K562 (cell line): ENCODE data around the gene ZC3H12C. TPM values are rescaled to one million over a fixed set of nuclear protein-coding genes. Genes with fewer than 3 reads are reported as not detected.

Source experiments
- CREBBP ChIP-seq: IDR thresholded peaks from one replicate; pipeline ENCODE4 v1.6.1; 2012; ENCODE audit warnings: low read depth, mild to moderate bottlenecking, control low read depth, inconsistent platforms, low read length
- CREM ChIP-seq: IDR thresholded peaks from 2 replicates; pipeline ENCODE4 v1.6.1; 2014; ENCODE audit warnings: antibody characterized with exemption, low read depth
- HDAC6 ChIP-seq: IDR thresholded peaks from 2 replicates; pipeline ENCODE4 v1.6.1; 2012; ENCODE audit warnings: low read depth, mild to moderate bottlenecking, control low read depth, inconsistent platforms, low read length, moderate library complexity
- LEF1 ChIP-seq: fragments of 450-650 bp; IDR thresholded peaks from 2 replicates; pipeline ENCODE4 v1.6.1; 2016; ENCODE audit warnings: mild to moderate bottlenecking
- MEF2A ChIP-seq: IDR thresholded peaks from 2 replicates; pipeline ENCODE4 v1.6.1; 2011; ENCODE audit warnings: low read depth, mild to moderate bottlenecking, low read length, moderate library complexity; ENCODE audit not compliant: control insufficient read depth
- MXI1 ChIP-seq: IDR thresholded peaks from 2 replicates; pipeline ENCODE4 v1.6.1; 2011; ENCODE audit warnings: low read depth, mild to moderate bottlenecking, improper control_type of control experiment, low read length
- NFE2L1 ChIP-seq: fragments of 450-650 bp; IDR thresholded peaks from 2 replicates; pipeline ENCODE4 v1.6.1; 2016; ENCODE audit warnings: missing genetic modification characterization, low read depth, mild to moderate bottlenecking, missing compliant biosample characterization, moderate library complexity, borderline replicate concordance
- NR1H2 ChIP-seq: sonication (generic); formaldehyde crosslinking; IDR thresholded peaks from 2 replicates; pipeline ENCODE4 v1.4.0; 2020; ENCODE audit warnings: mild to moderate bottlenecking, missing genetic modification reagents
- NRF1 ChIP-seq, 2 experiments: fragments of 450-650 bp; IDR thresholded peaks in 1 of 2; conservative IDR thresholded peaks in 1 of 2; 2 replicates each; pipeline ENCODE4 v1.6.1; 2014; ENCODE audit warnings: mild to moderate bottlenecking in 2 of 2
- RFX5 ChIP-seq: IDR thresholded peaks from 2 replicates; pipeline ENCODE4 v1.6.1; 2011; ENCODE audit warnings: low read depth, mild to moderate bottlenecking, improper control_type of control experiment, low read length
- SIN3B ChIP-seq: fragments of 450-650 bp; IDR thresholded peaks from 2 replicates; pipeline ENCODE4 v1.6.1; 2017; ENCODE audit warnings: low read depth, mild to moderate bottlenecking, moderate library complexity
- SOX6 ChIP-seq: fragments of 450-650 bp; IDR thresholded peaks from 2 replicates; pipeline ENCODE4 v1.6.1; 2014; ENCODE audit warnings: mild to moderate bottlenecking
- STAG1 ChIP-seq: sonication (generic); formaldehyde crosslinking; IDR thresholded peaks from 2 replicates; pipeline ENCODE4 v1.5.0; 2020; ENCODE audit warnings: missing genetic modification reagents, borderline replicate concordance
- ZFP30 ChIP-seq: fragments of 250-450 bp; sonication (Bioruptor Pico); IDR thresholded peaks from 2 replicates; pipeline ENCODE4 v1.8.0; 2022; ENCODE audit warnings: moderate library complexity, mild to moderate bottlenecking, inconsistent platforms, borderline replicate concordance
- ZNF174 ChIP-seq: fragments of 250-450 bp; sonication (Bioruptor Pico); IDR thresholded peaks from 2 replicates; pipeline ENCODE4 v1.4.0; 2020; ENCODE audit warnings: mild to moderate bottlenecking
- polyA plus RNA-seq, 8 experiments: library from polyadenylated mRNA; depleted of rRNA in 4 of 8; stranded (reverse) in 5 of 8; unstranded in 3 of 8; fragments of >200 nt; fragmentation: Nextera tagmentation in 2 of 8; fragmentation: Illumina TruSeq in 1 of 8; extraction: Ambion mirVana in 2 of 8; extraction: Trizol in 1 of 8; gene quantifications; 2 replicates each; pipeline versions ENCODE4 v1.2.1 to v1.2.3, GENCODE V29; 2011 to 2014; ENCODE audit warnings: inconsistent platforms in 1 of 8, missing spikeins in 1 of 8
- total RNA-seq, 7 experiments: library from RNA; depleted of rRNA in 6 of 7; stranded (reverse); fragments of >200 nt in 6 of 7; fragmentation: Illumina TruSeq in 2 of 7; extraction: Trizol in 2 of 7; gene quantifications; 2 replicates each; pipeline versions ENCODE4 v1.2.1 to v1.2.3, GENCODE V29; 2011 to 2021; ENCODE audit warnings: low replicate concordance in 1 of 7
- TF ChIP-seq, protein P1 (sequence below): sonication (generic); formaldehyde crosslinking; IDR thresholded peaks from 2 replicates; pipeline ENCODE4 v1.8.1; 2022; ENCODE audit warnings: missing genetic modification reagents
- TF ChIP-seq, protein P2 (sequence below): fragments of 150-350 bp; conservative IDR thresholded peaks from 2 replicates; pipeline ENCODE4 v1.6.1; 2014; ENCODE audit warnings: low read length
- TF ChIP-seq, protein P3 (sequence below), 3 experiments: fragments of 200-800 bp in 1 of 3; fragments of 250-450 bp in 1 of 3; fragments of 450-650 bp in 1 of 3; sonication (Bioruptor Pico) in 1 of 3; sonication (Bioruptor generic) in 1 of 3; formaldehyde crosslinking in 1 of 3; IDR thresholded peaks; 2 replicates each; pipeline versions ENCODE4 v1.6.1 to v1.8.0; 2016 to 2022; ENCODE audit warnings: mild to moderate bottlenecking in 2 of 3, missing genetic modification characterization in 2 of 3, missing compliant biosample characterization in 1 of 3, moderate library complexity in 1 of 3
- TF ChIP-seq, protein P4 (sequence below): sonication (generic); IDR thresholded peaks from 2 replicates; pipeline ENCODE4 v1.6.1; 2016

ZC3H12C gene
- total and polyA plus RNA-seq, 9 of the 15 experiments (the other 6 are each of a cell fraction or from before 2014, with no cell fraction given) = 0.56 to 5.9 (median 3.3) TPM

DNA sequence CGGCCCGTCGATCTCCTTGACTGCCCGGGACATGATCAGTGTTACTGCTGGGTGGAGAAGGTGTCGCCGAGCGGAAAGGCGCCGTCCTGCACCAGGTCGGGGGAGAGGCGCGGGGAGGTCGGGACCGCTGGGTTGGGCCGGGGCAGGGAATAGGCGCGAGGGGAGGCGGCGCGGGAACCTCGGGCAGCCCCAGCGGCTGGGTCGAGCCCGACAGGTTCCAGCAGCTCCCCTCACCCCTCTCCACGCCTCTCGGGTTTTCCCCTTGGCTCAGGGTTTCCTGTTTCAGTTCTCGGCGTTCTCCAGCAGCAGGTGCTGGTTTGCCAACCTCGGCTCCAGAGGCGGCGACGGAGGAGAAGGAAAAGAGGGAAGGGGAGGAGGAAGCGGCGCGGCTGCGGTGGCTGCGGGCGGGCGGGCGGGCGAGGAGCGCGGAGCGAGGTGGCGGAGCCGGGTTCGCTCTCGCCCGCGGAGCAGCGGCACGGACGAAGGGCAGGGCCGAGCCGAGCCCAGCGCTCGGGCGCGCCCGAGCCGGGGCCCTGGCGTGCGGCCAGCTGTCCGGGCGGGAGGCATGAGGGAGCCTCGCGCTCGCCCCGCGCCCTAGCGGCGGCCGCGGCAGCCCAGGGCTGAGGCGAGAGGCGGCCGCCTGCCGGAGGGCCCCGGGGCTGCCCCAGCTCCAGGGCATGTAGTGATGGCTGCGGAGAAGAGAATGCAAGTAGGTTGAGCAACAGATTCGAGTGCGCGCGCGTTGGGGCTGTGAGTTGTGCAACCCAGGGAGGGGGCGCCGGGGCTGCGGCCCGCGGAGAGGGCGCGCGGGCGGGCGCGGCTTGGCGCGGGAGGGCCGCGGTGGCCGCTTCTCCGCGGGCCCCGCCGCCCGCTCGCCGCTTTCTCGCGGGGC lies at the start of gene ZC3H12C (continued):
- TF ChIP-seq MXI1 (no peak), LEF1 (no peak), NR1H2 (CRISPR knock-in tag) (no peak), HDAC6 (no peak), CREM (no peak), STAG1 (CRISPR knock-in tag) (no peak), RFX5 (no peak), NFE2L1 (no peak), MEF2A (no peak), ZFP30 (CRISPR knock-in tag) (no peak), SOX6 (no peak), CREBBP (no peak), SIN3B (no peak), NRF1 (conservative IDR thresholded peaks at IDR 0.05 in 1 of 2, IDR thresholded peaks at IDR 0.05 in 1 of 2) (peak; percentile 23 to 36; a peak in 2 of 4 replicates), ZNF174 (CRISPR knock-in tag) (no peak)
- TF ChIP-seq, protein P1, sequence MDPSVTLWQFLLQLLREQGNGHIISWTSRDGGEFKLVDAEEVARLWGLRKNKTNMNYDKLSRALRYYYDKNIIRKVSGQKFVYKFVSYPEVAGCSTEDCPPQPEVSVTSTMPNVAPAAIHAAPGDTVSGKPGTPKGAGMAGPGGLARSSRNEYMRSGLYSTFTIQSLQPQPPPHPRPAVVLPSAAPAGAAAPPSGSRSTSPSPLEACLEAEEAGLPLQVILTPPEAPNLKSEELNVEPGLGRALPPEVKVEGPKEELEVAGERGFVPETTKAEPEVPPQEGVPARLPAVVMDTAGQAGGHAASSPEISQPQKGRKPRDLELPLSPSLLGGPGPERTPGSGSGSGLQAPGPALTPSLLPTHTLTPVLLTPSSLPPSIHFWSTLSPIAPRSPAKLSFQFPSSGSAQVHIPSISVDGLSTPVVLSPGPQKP (CRISPR knock-in tag) = no peak
- TF ChIP-seq, protein P2, sequence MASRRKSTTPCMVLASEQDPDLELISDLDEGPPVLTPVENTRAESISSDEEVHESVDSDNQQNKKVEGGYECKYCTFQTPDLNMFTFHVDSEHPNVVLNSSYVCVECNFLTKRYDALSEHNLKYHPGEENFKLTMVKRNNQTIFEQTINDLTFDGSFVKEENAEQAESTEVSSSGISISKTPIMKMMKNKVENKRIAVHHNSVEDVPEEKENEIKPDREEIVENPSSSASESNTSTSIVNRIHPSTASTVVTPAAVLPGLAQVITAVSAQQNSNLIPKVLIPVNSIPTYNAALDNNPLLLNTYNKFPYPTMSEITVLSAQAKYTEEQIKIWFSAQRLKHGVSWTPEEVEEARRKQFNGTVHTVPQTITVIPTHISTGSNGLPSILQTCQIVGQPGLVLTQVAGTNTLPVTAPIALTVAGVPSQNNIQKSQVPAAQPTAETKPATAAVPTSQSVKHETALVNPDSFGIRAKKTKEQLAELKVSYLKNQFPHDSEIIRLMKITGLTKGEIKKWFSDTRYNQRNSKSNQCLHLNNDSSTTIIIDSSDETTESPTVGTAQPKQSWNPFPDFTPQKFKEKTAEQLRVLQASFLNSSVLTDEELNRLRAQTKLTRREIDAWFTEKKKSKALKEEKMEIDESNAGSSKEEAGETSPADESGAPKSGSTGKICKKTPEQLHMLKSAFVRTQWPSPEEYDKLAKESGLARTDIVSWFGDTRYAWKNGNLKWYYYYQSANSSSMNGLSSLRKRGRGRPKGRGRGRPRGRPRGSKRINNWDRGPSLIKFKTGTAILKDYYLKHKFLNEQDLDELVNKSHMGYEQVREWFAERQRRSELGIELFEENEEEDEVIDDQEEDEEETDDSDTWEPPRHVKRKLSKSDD = no peak
- TF ChIP-seq, protein P3, sequence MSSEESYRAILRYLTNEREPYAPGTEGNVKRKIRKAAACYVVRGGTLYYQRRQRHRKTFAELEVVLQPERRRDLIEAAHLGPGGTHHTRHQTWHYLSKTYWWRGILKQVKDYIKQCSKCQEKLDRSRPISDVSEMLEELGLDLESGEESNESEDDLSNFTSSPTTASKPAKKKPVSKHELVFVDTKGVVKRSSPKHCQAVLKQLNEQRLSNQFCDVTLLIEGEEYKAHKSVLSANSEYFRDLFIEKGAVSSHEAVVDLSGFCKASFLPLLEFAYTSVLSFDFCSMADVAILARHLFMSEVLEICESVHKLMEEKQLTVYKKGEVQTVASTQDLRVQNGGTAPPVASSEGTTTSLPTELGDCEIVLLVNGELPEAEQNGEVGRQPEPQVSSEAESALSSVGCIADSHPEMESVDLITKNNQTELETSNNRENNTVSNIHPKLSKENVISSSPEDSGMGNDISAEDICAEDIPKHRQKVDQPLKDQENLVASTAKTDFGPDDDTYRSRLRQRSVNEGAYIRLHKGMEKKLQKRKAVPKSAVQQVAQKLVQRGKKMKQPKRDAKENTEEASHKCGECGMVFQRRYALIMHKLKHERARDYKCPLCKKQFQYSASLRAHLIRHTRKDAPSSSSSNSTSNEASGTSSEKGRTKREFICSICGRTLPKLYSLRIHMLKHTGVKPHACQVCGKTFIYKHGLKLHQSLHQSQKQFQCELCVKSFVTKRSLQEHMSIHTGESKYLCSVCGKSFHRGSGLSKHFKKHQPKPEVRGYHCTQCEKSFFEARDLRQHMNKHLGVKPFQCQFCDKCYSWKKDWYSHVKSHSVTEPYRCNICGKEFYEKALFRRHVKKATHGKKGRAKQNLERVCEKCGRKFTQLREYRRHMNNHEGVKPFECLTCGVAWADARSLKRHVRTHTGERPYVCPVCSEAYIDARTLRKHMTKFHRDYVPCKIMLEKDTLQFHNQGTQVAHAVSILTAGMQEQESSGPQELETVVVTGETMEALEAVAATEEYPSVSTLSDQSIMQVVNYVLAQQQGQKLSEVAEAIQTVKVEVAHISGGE (CRISPR knock-in tag; IDR thresholded peaks at IDR 0.05) = 0 out of 6 replicates have a peak, but pooled peaks of 1 of the 3 experiments have one; percentile 23
- TF ChIP-seq, protein P4, sequence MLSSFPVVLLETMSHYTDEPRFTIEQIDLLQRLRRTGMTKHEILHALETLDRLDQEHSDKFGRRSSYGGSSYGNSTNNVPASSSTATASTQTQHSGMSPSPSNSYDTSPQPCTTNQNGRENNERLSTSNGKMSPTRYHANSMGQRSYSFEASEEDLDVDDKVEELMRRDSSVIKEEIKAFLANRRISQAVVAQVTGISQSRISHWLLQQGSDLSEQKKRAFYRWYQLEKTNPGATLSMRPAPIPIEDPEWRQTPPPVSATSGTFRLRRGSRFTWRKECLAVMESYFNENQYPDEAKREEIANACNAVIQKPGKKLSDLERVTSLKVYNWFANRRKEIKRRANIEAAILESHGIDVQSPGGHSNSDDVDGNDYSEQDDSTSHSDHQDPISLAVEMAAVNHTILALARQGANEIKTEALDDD = no peak
